Transverse colon (tissue), 4 donors: ENCODE results near the gene FAM72C. TPM values are rescaled to one million over a fixed set of nuclear protein-coding genes. Genes with fewer than 3 reads are reported as not detected.
"Not testable (repeated sequence)": the region's sequence is repeated elsewhere in the genome, so short reads cannot be mapped to it uniquely, and the experiment has no call there.

ENCODE experiments used
- DNase-seq: peaks from one replicate; pipeline ENCODE4 v3.0.0-alpha.2; 2019
- H3K27ac ChIP-seq, 4 donors: fragments of 200-600 bp; sonication (generic); 2 replicates each; pipeline ENCODE4 v1.5.1; 2016 to 2018; ENCODE audit warnings: inconsistent platforms in 4 of 4
- H3K27me3 ChIP-seq: fragments of 200-600 bp; sonication (generic); 2 replicates; pipeline ENCODE4 v1.5.1; 2017; ENCODE audit warnings: inconsistent platforms
- H3K36me3 ChIP-seq, 4 donors: fragments of 200-600 bp; sonication (generic); 2 replicates each; pipeline ENCODE4 v1.5.1; 2017 to 2019; ENCODE audit warnings: inconsistent platforms in 4 of 4
- H3K4me1 ChIP-seq, 4 donors: fragments of 200-600 bp; sonication (generic); 2 replicates each; pipeline ENCODE4 v1.5.1; 2017 to 2020; ENCODE audit warnings: inconsistent platforms in 4 of 4
- H3K4me3 ChIP-seq, 4 donors: fragments of 200-600 bp; sonication (generic); 1 replicate in 1 of 4; 2 replicates in 3 of 4; pipeline versions ENCODE4 v1.5.1 to v1.6.1; 2017 to 2019; ENCODE audit warnings: inconsistent platforms in 4 of 4
- H3K9me3 ChIP-seq, 2 donors: fragments of 200-600 bp; sonication (generic); 2 replicates each; pipeline ENCODE4 v1.5.1; 2017 to 2019; ENCODE audit warnings: inconsistent platforms in 2 of 2
- WGBS, 2 donors: methylation state at CpG; one replicate each; pipeline ENCODE4 v1.1.5; 2018; ENCODE audit warnings: low coverage in 1 of 2; 5-methylcytosine and 5-hydroxymethylcytosine counted together
- in situ Hi-C, 4 donors: fragments of 200-750 bp; cut with MboI; loops; one replicate each; pipeline versions ENCODE4 v1.15.0 to v1.15.1; 2017; ENCODE audit warnings: low sequenced_read_pairs in 3 of 4, low pct_ligation_motif_present in 1 of 4, low pct_unique_long_range_greater_than_20kb in 1 of 4
- intact Hi-C: fragments of 100-400 bp; cut with DNase I; formaldehyde crosslinking; loops from one replicate; pipeline ENCODE4 v1.15.1; 2023; ENCODE audit warnings: low total_unique reads
- total RNA-seq, 4 donors: library from RNA; depleted of rRNA; stranded (reverse); fragments of >200 nt; gene quantifications; one replicate each; pipeline ENCODE4 v1.1.0, GENCODE V29; 2016

The FAM72C gene
- total RNA-seq: under 1 TPM in 1 of 4 donors, not detected in 3; 0.41 TPM

DNA sequence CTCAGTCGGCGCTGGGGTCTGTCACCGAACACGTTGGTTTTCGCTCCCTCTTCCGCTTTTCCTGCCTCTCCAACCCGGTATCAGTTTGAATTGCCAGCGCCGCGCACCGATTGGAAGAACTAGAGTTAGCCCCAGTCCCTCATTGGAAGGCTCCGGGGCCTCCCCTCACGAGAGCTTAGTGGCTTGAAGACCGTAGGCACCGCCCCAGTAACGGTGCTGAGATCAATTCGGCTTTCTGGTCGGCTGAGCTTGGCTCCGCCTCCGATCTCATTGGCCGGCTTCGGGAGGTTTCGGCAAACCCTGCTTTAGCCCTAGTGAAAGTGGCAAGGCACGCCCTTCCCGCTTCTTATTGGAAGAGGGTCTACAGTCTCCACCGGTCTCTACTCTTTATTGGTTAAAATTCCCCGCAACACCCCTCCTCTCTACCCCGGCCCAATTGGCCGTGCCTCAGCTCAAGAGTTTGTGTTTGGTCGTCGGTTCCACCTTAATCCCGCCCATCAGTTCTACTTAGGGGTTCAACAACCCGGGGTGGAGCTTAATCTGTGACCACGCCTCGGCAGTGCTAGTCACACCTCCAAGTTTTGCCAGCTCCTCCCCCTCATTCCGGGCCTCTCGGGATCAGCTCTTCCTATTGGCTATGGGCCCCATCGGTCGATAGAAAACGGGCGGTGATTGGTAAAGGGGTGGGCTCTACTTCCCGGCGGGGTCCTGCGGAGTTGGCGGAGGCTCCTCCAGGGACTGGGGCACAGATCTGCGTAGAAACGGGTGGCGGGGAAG lies at the start of gene FAM72C:
FAM72C (minus strand) TSS at position 63 of the 777 bp plus-strand sequence. CDS start 845 bp downstream, outside the sequence.
- H3K4me3 ChIP-seq, intact Hi-C loops, H3K9me3 ChIP-seq, in situ Hi-C loops, H3K27me3 ChIP-seq, H3K27ac ChIP-seq, DNase-seq, H3K36me3 ChIP-seq, H3K4me1 ChIP-seq: not testable (repeated sequence)
- WGBS, 2 donors: no CpG with 5 or more reads among the region's 48 CpGs

DNA sequence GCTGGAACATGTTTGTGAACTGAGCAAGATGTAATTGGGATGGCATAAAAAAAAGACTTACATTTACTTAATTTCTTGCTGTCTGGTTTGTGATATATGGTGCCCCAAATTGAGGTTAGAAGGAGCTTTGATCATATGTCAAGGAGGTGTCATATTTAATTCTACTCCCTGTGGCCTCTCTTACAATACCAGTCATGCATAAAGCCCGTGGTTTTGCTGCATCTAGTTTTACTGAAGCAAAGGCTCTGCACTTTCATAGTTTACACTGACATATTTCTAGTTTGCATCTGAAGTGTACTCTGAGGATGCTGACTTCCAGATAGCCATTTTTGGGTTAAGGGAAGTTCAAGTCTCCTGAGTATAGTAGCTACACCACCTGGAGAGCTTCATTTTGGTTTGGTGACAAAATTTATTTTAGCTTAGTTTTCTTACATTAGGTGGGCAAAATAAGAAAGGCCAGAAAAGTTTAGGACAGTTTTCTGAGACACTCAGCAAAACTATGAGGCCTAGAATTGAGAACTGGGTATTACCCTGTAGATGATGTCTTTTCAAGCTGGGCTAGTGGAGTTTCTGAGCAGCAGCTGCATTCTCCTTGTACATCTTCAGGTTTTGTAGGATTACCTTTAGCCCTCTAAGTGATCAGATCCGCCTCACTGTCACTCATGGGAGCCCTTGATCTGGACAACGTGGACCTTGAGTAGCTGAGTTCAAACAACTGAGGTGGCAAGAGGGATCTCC lies 48.4 kb upstream of the FAM72C start:
- H3K9me3 ChIP-seq, H3K36me3 ChIP-seq, intact Hi-C loops, H3K27me3 ChIP-seq, H3K4me1 ChIP-seq, H3K27ac ChIP-seq, in situ Hi-C loops, H3K4me3 ChIP-seq, DNase-seq: not testable (repeated sequence)
- WGBS, 2 donors: no CpG with 5 or more reads among the region's 3 CpGs

DNA sequence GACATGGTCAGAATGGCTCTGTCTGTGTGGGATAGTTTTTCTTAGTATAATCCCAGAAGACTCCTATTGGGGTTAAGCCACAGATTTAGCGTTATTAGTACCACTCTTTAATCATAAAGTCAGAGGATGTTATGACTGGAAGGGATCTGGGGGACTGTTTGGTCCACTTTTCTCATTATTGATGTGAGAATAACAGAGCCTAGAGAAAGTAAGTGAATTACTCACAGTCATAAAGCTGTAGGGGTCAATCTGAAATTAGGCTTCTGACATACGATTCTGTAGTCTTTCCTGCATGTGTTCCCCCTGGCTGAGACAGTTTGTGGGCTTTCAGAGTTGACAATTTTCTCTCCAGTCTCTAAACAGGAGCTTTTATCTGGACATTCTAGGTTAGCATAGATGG lies 47.3 kb upstream of the FAM72C start:
- in situ Hi-C loops, intact Hi-C loops: not testable (repeated sequence)
- no CpG with 5 or more reads among the region's 2 CpGs for WGBS, 2 donors

DNA sequence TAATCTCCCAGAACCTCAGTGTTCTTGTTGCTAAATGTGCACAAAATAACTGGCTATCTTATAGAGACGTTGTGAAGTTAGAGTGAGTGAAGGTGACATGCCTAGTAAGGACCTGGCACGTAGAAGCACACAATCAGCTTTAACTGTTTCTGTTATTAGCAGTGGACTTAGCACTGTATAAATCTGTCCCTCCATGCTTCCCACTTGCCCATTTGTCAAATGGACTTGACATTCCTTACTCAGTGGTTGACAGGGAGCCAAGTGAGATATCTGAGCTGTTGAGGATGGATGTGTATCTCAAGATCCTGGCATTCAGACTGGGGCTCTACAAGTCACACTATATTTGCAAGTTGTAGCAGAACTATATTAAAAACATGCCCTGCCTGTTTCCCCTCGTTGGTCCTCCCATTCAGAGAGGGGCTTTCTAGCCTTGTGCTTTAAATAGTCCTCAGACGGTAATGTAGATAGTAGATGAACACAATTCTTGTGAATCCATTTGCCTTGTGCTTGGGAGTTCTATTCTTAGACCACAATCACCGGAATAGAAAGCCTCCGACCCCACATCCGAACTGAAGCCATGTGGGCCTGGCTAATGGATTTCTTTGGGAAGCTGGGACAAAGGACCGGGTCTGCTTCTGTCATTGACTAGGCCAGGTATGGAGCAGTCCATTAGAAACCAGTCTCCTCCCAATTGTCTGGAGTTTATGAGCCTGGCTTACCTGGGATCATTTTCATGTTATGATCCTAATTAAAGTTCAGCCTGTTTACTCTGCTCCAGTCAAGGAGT lies 43.6 kb upstream of the FAM72C start:
- H3K36me3 ChIP-seq, H3K4me3 ChIP-seq, H3K4me1 ChIP-seq, H3K27ac ChIP-seq, H3K9me3 ChIP-seq, H3K27me3 ChIP-seq, in situ Hi-C loops, intact Hi-C loops, DNase-seq: not testable (repeated sequence)
- 83% methylated on average over 2 of the region's 8 CpGs; no CpG with 5 or more reads in 1 of the 2 donors for WGBS, 2 donors

More for the DNA sequence above, 47.3 kb upstream of the FAM72C start:
- H3K4me1 ChIP-seq, H3K27me3 ChIP-seq, H3K4me3 ChIP-seq, H3K9me3 ChIP-seq, H3K36me3 ChIP-seq, DNase-seq, H3K27ac ChIP-seq: not testable (repeated sequence)

DNA sequence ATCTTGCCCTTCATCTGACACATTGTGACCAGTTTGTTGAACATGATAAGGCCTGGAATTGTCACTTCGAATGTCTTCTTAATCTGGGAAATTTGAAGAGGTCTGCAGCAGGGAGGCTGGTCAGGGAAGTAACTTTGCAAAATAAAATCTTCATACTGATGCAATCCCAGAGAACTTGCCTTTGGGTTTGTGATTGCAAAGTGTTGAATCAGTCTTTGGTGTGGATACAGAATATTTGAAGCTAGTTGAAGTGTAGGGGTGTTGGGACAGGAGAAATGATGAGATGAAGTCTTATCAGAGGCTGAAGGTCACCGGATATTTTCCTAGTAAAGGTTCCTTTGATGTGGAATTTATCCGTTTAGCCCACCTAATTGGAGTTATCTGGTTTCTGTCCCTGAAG lies 42.7 kb upstream of the FAM72C start:
- H3K36me3 ChIP-seq, H3K9me3 ChIP-seq, H3K27me3 ChIP-seq, H3K4me1 ChIP-seq, H3K27ac ChIP-seq, DNase-seq, H3K4me3 ChIP-seq, in situ Hi-C loops, intact Hi-C loops: not testable (repeated sequence)
- WGBS, 2 donors: no CpG with 5 or more reads among the region's 3 CpGs

DNA sequence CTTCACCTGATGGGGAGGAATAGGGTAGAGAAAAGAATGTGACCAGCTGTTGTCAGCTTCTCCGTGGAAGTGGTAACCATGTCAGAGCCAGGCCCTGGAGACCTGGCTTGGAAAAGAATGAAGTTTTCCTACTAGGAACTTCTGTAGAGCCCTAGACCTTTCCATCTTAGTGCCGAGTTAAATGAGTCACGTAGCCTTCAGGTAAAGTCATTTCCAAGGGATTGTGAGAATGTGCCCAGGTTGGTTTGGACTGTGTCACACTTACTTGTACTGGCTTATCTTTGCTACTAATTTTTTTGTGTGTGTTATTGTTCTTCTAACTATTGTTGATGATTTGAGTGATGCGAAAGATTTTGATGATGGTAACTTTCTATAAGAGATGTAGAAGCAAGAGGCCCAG lies 42.3 kb upstream of the FAM72C start:
- intact Hi-C loops, H3K27ac ChIP-seq, H3K4me3 ChIP-seq, H3K9me3 ChIP-seq, in situ Hi-C loops, H3K27me3 ChIP-seq, DNase-seq, H3K36me3 ChIP-seq, H3K4me1 ChIP-seq: not testable (repeated sequence)
- WGBS, 2 donors: no CpG with 5 or more reads among the region's 4 CpGs

DNA sequence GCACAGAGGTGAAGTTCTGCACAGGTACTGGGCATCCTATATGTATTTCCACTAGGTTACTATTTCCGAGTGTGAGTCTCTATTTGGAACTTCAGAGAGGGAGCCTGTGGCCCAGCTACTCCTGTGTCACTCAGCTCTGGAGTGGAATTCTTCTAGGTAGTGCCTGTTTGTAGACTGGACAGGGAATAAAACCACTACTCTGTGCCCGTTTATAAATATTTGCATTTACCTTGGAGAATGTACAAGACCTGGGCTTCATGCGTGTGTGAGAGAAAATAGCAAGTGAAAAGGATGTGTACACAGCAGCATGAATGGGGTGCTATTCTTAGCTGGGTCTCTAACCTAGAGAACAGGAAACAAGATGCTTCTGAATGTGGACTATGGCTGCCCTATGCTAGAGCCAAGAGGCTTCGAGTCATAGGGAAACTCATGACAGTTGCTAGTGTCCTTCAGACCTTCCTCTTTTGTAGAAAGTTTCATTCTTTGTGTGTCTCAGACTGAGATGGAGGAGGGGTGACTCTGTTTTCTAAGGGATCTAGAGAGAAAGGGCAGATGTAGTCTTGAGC lies 40.5 kb upstream of the FAM72C start:
- in situ Hi-C loops, H3K36me3 ChIP-seq, intact Hi-C loops, H3K9me3 ChIP-seq, H3K4me1 ChIP-seq, DNase-seq, H3K27me3 ChIP-seq, H3K27ac ChIP-seq, H3K4me3 ChIP-seq: not testable (repeated sequence)
- no CpG with 5 or more reads among the region's 4 CpGs for WGBS, 2 donors

DNA sequence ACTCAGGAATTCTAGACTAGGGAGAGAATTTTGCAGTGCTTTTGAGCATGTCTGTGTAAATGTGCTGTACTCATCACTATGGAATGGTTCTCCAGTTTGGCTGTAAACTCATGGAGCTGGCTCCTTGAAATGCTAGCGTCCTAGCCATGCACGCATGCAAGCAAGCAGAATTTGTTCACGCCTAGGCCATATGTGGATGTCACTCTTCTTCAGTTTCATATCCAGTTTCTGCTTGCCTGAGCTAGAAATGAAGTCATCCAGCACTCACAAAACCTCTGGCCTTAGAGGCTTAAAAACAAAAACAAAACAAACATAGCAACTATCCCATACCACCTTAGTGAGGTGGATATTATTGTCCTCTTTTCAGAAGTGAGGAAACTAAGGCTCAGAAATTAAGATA lies 37.6 kb upstream of the FAM72C start:
- H3K27ac ChIP-seq, H3K9me3 ChIP-seq, H3K4me1 ChIP-seq, H3K4me3 ChIP-seq, intact Hi-C loops, H3K27me3 ChIP-seq, H3K36me3 ChIP-seq, DNase-seq, in situ Hi-C loops: not testable (repeated sequence)
- WGBS, 2 donors: no CpG with 5 or more reads among the region's 3 CpGs

DNA sequence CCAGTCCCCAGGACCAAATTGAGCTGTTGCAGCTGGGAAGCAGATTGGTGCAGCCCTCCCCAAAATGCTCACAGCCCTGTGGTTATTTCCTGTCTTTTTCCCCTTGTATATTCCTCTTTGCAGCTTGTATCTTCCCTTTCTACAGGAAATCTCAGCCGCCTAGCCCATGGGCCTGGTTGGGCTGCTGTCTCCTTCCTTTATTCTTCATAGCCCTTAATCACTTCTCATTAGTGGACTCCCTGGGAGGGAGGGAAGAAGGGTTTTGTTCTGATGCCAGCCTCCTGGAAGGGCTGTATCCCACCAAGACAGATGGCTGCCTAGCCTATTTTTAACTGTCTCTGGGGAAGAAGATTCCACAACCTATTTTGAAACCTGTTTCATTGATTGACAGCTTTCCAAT lies 32.5 kb upstream of the FAM72C start:
- DNase-seq, H3K4me1 ChIP-seq, in situ Hi-C loops, H3K9me3 ChIP-seq, H3K36me3 ChIP-seq, intact Hi-C loops, H3K27ac ChIP-seq, H3K4me3 ChIP-seq, H3K27me3 ChIP-seq: not testable (repeated sequence)
- WGBS, 2 donors: no CpG with 5 or more reads among the region's 1 CpG

DNA sequence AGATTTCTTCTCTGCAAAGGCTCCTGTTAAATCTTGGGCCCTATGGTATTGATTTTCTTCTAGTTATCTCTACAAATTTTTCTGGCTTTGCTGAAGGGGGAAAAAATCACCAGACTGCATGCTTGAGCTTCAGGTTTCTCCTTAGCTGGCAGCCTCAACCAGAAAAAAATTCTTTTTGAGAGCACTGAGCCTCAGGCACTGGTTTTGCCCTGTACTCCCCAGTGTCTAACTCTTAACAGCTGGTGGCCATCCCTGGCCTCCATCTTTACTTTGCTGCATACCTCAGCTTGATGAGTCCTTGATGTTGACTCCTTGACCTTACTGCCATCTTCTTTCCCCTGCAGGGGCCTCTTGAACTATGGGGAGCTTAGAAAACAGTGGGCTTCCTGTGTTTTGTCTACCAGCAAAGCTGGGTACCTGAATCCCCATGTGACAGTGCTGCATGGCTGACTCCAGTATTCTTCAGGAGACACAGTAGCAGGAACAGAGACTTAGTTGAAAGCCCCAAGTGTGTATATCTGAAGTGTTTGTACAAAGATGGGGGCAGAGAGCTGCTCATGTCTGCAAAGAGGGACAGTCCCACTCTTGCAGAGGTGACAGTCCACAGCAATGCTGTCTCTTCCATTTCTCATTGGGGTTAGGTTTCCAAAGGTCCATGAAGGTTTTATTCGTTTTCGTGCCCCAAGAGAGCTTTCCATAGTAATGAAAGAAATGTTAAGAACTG lies 31.7 kb upstream of the FAM72C start:
- H3K36me3 ChIP-seq, DNase-seq, H3K4me1 ChIP-seq, H3K27ac ChIP-seq, H3K4me3 ChIP-seq, H3K27me3 ChIP-seq, H3K9me3 ChIP-seq, in situ Hi-C loops, intact Hi-C loops: not testable (repeated sequence)
- WGBS, 2 donors: 80% methylated on average over 2 of the region's 2 CpGs; no CpG with 5 or more reads in 1 of the 2 donors
